GM21381 (cell line): ENCODE data around the gene NPB.
A peak's percentile ranks its signal among the peaks of the same experiment; 100 is the strongest.

Experiments used
- ATAC-seq: cut with Tn5 transposase; IDR thresholded peaks from one replicate; pipeline ENCODE4 v1.9.1; 2021; ENCODE audit warnings: mild to moderate bottlenecking, moderate library complexity; ENCODE audit not compliant: unreplicated experiment

Gene NPB

DNA sequence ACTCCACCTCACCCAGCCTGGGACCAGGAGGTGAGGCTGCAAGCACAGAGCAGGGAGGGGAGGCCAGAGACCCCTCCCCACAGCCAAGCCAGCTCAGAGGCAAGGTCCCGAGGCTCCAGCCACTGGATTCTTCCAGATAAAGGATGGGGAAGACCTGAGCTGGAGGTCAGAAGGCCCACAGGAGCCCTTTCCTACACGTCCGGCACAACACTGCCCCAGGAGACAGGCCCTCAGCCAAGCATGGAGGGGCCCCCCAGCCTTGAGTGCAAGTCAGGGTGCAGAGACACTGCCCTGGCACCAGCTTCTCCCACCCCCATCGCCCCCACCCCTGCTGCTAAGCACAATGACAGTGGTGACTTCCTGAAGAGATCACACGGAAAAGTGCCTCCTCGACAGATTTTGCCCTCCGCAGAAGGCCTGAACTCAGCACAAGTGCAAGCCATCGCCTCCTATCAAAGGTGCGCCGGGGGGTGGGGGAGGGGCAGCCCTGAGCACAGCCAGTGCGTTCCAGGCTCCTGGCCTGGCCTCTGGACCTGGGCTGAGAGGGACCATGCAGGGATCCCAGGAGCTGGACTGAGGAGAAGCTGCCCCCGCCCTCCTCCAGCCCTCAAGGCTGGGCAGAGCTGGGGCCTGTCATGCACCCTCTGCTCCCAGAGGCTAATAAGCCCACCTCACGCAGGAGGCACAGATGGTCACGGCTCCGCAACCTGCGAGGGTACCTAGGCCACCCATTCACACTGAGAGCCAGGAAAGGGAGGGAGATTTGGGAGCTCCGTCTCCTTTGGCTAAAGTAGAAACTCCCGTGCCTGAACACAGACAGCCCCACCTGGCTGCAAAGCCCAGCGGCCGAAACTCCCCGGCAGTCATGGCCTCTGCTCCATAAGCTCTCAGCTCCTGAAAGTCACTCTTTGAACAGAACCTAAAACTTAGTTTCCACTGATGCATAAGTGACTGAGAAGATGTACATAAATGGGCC is 22.8 kb downstream of the NPB start:
- ATAC-seq = no peak

DNA sequence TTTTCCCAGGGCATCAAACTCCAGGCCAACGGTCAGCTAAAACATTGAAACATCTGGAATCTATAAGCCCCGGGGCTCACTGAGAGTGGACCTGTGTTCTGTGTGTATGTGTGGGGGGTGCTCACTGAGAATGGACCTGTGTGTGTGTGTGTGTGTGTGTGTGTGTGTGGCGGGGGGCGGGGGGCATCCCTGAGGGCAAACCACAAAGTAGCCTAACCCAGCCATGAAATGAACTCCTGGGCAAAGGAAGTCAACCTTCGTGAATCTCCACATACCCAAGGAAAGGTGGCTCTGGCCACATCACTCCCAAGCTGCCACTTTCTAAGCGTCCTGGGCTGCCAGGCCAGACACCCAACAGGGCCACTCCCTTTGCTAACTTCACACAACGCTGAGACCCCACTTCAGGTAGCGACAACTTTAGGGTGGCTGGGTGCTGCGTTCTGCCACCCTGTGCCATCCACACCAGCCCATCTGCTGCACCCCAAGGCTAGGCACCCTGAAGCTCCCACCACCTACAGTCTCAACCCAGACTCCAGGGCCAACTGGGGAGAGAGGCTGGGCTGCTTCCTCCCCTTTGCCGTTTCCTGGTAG is 23.9 kb downstream of the NPB start:
- no peak for ATAC-seq

DNA sequence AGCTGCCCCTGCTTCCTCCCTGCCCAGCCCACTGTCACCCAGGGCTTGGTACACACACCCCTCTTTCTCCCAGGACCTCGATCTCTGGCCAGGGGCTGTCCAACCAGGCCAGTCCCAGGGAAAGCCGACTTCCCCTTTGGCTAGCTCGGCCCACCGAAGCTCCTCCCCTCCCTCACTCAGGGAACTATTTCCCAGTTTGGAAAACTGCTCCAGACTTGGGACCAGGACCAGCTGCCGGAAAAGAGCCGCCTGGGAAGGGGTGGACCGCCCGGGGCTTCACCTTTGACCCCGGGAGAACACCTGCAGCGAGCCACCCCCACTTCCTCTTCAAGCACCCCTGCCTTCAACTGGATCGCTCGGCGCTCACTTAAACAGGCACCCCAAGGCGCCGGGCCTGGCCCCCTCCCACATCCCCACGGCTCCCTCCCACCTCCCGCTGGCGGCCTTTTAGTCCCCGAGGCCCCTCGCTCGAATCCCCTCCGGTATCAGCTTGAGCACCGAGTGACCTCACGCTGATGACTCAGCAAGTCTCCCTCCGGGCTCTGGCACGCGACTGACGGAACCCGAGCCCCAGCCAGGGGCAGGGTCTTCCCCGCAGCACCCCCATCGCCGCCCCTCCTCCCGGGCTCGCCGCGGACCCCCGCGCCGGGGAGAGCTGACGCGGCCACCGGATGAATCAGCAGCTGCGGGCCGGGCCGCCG is 24.6 kb downstream of the NPB start:
- ATAC-seq = peak; percentile 23

DNA sequence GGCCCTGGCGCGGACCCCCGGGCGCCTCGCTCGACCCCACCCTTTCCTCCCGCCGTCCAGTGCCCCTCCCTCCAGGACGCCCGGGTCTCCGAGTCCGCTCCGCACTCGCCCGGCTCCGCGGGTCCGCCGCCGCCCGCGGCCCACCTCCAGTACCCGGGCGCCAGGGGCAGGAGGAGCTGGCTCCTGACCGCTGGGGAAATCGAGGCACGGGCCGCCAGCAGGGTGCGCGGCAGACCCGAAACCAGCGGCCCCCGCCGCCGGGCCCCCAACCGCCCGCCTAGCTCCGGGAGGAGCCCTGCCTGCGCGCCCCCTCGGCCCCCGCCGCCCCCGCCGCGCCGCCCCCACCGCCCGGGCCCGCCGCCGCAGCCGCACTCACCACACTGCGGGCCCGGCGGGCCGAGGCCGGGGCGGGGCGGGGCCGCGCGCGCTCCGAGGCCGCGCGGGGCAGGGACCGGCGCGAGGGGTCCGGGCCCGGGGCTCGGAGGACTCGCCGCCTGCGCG is 25.2 kb downstream of the NPB start:
- ATAC-seq = peak; percentile 12

DNA sequence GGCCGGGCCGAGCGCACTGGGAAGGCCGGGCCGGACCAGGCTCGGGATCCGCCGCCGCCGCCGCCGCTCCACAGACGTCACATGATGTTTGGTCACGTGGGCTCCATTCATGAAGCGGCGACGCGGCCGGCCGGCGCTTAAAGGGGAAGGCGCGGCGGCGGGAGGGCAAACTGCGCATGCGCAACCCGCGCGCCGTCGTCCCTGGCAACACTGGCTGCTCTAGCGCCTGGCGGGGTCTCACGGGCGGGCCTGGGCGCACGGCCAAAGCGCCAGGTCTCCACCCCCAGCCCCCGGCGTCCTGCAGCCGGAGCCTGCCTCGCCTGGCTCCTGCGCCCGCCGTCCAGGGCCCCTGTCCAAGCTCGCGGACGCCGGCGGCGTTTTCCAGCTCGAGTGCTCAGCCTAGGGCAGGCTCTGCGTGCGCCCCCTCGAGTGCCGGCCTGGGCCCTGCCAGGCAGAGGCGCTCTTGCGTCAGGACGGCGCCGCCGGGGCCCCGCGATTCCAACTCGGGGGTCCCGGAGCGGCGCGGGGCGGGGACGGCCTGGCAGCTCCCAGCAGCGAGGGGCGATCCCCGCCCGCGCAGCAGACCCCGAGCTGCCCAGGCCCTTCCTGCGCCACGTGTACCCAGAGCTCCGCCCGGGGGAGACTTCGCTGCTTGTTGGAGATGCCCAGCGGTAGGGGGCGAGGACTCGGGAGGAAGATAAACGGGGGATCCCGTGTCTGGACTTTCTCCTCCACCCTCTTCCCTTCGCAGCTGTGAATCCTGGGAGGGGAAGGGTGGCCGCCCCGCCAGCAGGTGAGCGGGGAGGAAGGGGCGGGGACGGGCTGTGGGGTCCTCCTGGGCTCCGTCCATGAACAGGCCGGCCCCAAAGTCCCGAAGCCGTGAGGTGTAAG is 25.9 kb downstream of the NPB start, which contains the start of gene MAFG:
Gene MAFG (minus strand): TSS at position 83 of the 891 bp plus-strand sequence. CDS start 4,550 bp downstream, outside the sequence.
- ATAC-seq = peak; percentile 59

DNA sequence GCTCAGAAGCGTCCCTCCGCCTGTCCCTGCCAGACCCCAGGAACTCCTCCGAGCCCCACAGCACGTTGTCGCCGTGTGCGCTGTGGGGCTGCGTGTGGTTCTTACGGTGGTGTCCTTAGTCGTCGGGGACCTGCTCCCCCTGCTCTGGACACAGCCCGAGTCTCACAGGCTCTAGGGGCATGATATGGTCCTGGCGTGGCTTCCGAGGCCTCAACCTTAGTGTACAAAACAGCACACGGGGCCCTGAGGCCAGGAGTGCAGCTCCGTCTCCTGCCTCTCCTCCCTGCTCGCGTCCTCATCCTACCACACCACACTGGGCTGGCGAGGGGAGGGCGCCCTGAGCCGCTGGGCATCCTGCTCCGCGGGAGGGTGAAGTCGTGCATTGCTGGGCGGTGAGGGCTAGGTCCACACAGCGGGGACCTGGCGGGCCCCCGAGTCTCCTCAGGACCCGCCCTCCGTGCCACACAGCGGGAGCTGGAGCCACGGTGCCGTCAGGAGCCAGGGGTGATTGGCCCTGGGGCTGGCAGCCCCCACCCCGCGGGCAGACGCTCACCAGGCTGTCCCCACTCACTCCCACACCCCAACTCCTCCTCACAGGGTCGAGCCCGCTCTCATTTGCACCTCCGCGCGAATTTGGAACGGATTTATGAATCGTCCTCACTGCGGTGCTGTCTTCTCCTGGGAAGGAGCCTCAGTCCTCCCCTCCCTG is 26.7 kb downstream of the NPB start:
- ATAC-seq = no peak

DNA sequence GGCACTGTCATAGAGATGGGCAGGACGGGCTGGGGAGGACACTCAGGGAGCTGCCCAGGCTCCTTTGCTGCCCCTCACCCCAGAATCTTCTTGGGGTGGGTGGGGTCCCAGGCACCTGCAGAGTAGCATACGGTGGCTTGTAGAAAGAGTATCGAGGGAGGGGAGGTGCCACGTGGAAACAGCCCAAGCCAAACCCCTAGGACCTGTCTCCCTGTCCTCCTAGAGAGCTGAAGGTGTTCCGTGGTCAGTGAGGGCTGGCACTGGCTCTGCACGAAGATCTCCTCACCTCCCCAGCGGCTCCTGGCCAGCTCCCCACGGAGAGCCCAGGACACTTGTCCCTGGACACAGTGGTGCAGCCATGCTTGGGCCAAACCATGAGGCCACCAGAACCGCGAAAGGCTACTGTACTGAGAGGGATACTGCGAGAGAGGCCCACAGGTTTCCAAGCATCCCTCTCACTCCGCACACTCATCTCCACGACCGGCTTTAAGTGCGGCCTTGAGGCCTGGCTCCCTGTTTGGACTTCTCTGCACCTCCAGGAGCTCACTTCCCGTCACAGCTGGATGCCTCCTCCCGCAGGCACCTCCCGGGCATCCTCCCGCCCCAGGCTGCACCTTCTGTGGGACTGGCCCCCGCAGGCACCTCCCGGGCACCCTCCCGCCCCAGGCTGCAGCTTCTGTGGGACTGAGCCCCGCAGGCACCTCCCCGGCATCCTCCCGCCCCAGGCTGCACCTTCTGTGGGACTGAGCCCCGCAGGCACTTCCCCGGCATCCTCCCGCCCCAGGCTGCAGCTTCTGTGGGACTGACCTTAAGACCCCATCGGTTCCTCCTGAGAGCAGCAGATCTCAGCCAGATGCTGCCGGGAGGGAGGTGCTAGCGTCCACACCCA is 27.5 kb downstream of the NPB start:
- no peak for ATAC-seq

DNA sequence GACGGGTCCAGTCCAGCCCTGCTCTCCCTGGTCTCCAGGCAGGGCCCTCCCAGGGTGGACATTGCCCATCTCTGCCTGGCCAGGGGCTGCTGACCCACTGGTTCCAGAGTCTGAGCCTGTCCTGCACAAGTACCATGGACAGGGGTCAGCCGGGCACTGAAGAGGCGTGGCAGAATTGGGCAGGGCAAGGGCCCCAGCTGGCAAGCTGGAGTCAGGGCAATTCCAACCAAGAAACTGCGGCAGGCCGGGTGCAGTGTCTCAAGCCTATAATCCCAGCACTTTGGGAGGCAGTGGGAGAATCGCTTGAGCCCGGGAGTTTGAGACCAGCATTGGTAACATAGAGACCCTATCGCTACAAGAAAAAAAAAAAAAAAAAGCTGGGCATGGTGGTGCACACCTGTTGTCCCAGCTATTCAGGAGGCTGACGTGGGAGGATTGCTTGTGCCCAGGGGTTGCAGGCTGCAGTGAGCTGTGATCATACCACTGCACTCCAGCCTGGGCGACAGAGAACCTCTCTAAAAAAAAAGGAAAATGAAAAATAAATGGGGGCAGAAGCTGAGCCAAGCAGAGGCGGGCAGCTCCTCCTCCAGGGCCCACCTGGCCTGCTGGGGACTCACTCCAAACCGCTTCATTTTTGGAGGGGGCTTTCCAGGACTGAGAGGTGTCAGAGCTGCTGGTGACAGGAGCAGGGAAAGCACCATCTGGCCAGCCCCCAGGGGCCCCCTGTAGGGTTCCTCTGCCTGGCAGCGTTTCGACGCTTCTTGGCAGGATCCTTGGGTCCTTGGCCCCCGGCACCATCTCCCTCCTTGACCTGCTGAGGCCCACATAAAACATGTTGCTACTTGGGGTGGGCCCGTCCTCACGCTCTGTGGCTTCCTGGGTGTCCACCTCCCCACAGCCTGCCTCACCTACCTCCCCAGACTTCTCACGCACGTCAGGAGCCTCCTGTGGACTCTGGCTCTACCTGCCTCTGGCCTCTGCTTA is 28.4 kb downstream of the NPB start:
- ATAC-seq = no peak

DNA sequence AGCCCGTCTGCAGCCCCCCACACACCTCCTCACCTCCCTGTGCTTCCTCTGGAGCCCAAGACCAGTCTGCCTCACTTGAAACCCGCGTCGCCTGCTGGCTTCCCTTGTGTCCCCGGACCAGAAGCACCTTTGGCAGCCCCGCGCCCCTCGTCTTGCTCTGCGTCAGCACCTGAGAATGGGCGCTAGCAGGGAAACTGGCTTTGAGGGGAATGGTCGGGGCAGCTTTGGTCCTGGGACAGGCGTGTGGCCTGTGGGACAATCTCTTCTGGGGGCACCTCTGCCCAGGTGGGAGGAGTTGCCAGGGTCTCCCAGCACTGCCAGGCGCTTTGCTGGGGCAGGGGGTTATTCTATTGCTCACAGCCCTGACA is 29.1 kb downstream of the NPB start:
- ATAC-seq = no peak

DNA sequence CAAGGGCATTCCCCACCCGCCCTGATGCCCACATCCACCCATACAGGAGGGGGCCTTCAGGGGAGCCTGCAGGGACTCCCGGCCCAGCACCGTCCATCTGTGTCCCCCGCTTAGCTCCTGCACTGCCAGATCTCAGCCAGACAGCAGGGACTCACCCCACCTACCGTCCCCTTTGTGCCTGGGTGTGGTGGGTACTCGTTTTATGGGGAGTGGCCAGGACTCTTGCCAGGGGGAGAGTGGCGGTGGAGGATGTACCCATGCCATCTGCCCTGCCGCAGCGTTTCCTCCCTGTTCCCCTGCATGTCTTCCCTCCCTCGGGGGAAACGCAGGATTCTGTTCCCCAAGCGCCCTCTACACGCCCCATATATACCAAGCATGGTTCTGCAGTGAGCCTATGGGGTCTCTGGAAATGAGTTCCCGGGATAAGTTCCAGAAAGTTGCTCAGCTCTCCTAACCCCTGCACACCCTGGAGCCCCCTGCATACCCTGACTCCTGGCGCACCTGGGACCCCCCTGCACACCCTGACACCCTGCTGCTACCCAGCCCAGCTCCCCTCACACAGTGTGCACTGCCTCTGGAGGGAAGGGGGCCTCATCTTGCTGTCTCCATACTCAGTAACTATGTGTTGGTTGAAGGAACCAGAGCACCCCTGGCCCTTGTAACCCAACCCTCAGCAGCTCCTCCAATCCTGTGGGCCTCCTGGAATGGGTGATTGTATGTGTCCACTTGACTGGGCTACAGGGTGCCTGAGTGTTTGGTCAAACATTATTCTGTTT is 29.7 kb downstream of the NPB start:
- ATAC-seq = no peak

DNA sequence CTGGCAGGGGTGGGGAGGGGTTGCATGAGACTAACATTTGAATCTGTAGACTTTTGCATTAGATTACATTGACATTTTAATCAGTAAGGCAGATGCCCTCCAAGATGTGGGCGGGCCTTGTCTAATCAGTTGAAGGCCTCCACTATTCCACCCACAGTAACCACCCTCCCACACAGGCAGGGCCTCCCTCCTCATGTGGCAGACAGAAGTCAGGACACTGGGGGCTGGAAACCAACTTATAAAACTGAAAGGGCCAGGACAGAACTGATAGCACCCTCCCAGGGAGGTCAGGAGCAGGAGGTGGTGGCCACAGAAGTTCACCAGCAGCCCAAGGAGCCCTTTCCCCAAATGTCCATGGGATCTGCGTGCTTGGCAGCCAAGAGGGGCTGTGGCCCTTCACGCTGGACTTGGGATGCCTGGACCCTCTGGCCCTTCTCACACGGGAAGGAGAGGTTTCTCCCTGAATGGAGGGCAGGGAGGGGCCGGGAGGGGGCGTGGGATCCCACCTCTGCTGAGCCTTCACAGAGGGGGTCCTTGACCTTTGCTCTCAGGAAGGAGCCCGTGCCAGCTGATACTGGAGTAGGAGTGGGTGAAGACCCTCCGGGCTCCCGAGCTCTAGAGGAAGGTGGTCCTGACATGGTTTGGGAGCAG is 30.4 kb downstream of the NPB start:
- no peak for ATAC-seq

DNA sequence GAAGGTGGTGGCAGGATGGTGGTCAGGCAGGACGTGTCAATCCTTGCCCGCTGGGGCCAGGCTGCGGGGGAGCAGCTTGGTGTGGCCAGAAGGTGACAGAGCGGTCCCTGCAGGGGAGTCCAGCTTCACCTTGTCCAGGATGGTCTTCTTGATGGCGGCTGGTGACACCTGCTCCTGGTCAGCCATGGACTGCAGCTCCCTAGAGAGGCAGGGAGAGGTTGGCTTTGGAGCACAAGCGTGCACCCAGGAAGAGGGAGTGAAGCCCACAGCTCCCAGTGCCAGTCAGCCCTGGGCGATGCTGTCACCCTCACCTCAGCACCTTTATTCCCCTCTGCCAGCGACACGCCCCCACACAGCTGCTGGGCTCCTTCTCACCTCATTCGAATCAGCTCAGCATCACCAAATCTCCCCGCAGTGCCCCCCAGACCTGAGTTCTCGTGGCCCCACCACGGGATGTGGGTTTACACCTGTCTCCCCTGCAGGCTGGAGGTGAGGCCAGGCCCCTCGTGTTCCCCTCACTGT is 31.2 kb downstream of the NPB start:
- ATAC-seq = no peak

DNA sequence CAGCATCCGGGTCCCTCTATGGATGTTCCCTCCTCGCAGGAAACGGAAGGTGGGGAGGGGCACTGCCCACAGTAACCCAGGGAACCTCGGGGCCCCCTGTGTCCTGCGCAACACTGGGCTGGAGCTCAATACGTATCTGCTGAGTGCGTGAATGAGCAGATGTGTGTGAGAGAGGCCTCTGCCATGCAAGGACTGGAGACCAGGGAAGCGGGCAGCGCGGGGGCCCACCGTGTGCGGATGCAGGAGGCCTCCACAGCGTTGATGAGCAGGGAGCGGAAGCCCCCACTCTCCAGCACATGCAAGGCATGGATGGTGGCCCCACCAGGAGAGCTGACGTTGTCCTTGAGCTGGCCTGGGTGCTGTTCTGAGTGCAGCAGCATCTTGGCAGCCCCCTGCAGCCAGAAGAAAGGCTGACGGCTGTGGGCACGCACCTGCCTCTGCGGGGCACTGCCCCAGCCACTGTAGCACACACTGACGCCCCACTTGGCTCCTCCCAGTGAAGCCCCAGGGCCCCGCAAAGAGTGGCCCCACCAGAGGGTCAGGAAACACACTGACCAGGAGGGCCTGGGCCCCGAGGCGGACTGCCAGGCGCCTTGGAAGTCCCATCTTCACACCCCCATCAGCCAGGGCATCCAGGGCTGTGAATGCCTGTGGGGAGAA is 32.2 kb downstream of the NPB start:
- no peak for ATAC-seq

DNA sequence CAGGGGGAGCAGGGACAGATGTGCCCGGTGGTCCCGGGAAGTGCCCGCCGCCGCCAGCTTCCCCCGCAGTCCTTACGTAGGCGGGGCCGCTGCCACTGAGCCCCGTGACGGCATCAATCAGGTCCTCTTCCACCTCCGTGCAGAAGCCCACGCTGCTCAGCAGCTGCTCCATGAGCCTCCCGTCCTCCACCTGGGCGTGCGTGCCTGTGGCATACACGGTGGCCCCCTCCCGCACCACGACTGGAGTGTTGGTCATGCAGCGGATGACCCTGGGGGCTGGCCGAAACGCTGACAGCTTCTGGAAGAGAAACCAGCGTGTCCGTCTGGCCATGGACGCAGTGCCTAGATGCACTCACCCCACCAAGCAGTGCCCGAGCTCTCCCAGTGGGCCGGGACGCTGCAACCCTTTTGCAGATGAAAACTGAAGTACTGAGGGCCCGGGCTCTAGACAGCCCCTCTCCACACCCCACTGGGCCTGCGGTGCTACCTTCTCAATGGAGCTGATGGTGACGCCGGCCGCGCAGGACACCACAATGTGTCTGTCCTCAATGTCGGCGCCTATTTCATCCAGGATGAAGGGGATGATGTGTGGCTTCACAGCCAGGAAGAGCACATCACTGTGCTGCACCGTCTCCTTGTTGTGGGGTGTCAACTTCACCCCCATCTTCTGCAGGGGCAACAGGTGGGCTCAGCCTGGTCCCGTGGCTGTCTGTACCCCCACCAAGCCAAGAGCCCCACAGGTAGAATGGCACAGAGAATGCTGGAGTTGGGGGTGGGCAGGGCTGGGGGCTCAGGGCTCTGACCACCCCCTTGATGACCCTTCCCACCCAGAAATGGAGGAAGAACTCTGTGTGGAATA is 33.0 kb downstream of the NPB start:
- ATAC-seq = no peak

DNA sequence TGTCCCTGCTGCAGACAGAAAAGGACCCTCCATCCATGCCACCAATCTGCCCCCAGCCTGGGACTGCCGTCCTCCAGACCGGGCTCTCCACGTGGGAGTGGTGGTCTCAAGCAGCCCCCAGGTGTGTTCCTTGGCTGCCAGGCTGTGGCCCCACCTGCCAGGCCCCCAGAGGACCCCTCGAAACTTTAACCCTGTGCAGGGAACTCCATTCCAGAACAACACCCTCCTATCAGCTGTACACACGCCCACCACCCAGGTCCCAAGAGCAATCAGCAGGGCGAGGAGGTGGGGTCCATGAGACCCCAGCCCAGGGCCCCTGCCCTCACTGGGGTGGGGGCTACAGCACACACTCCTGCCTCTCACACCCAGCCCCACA is 33.7 kb downstream of the NPB start:
- ATAC-seq = no peak
